Testis (tissue), 5 donors: Measurements from ENCODE around the gene ZNF718. TPM values are rescaled to one million over a fixed set of nuclear protein-coding genes. Genes with fewer than 3 reads are reported as not detected.
"Not testable (repeated sequence)": the region's sequence is repeated elsewhere in the genome, so short reads cannot be mapped to it uniquely, and the experiment has no call there.

Source experiments
- DNase-seq: peaks from one replicate; pipeline ENCODE4 v3.0.0-alpha.2; 2019
- H3K27ac ChIP-seq, 2 donors: fragments of 200-600 bp; sonication (generic); one replicate each; pipeline ENCODE4 v1.5.1; 2019
- H3K27me3 ChIP-seq: fragments of 200-600 bp; sonication (generic); one replicate; pipeline ENCODE4 v1.5.1; 2019
- H3K36me3 ChIP-seq: fragments of 200-600 bp; sonication (generic); one replicate; pipeline ENCODE4 v1.5.1; 2017; ENCODE audit warnings: low read depth; ENCODE audit errors: missing control alignments
- H3K4me1 ChIP-seq: fragments of 200-600 bp; sonication (generic); one replicate; pipeline ENCODE4 v1.5.1; 2019
- H3K4me3 ChIP-seq, 2 donors: fragments of 200-600 bp; sonication (generic); one replicate each; pipeline ENCODE4 v1.5.1; 2017 to 2019
- H3K9me3 ChIP-seq: fragments of 200-600 bp; sonication (generic); one replicate; pipeline ENCODE4 v1.5.1; 2017
- POLR2A ChIP-seq: fragments of 450-650 bp; IDR thresholded peaks from one replicate; pipeline ENCODE4 v1.6.1; 2017; ENCODE audit warnings: antibody characterized with exemption, mild to moderate bottlenecking, moderate library complexity
- WGBS, 2 donors: methylation state at CpG; one replicate each; pipeline ENCODE4 v1.1.5; 2018; 5-methylcytosine and 5-hydroxymethylcytosine counted together
- intact Hi-C: fragments of 100-400 bp; cut with DNase I; formaldehyde crosslinking; loops from one replicate; pipeline ENCODE4 v1.15.1; 2023; ENCODE audit warnings: low total_unique reads
- long read RNA-seq, 2 donors: transcript quantifications; one replicate each; lab custom pipeline, GENCODE V29; 2026
- polyA plus RNA-seq: library from polyadenylated mRNA; stranded (reverse); fragments of 350-450 nt; fragmentation: Illumina TruSeq; extraction: RNeasy Lipid Tissue Mini Kit (QIAGEN cat#74804); gene quantifications from one replicate; pipeline ENCODE4 v1.2.3, GENCODE V29; 2014; ENCODE audit warnings: low read depth, low replicate concordance; ENCODE audit not compliant: insufficient read depth
- total RNA-seq, 2 donors: library from RNA; depleted of rRNA; stranded (reverse); fragments of >200 nt; gene quantifications; one replicate each; pipeline ENCODE4 v1.2.3, GENCODE V29; 2016
- TF ChIP-seq, protein P1 (sequence below), 3 experiments: fragments of 450-650 bp in 2 of 3; fragments of 200-600 bp in 1 of 3; sonication (generic) in 1 of 3; IDR thresholded peaks; one replicate each; pipeline ENCODE4 v1.5.1; 2016 to 2019; ENCODE audit warnings: antibody characterized with exemption in 3 of 3, mild to moderate bottlenecking in 2 of 3, moderate library complexity in 1 of 3

Gene ZNF718
- 10 to 100 TPM; 17.8 to 28.9 TPM for total RNA-seq
- 6.8 TPM for polyA plus RNA-seq
- long read RNA-seq, donor 1, partial matches to known transcripts = 0 of 1 reads
- long read RNA-seq, donor 1, other reads (novel, unspliced or antisense) = 0 of 1 reads
- long read RNA-seq, donor 2, partial matches to known transcripts = 0 of 2 reads
- long read RNA-seq, donor 2, other reads (novel, unspliced or antisense) = 0 of 2 reads

DNA sequence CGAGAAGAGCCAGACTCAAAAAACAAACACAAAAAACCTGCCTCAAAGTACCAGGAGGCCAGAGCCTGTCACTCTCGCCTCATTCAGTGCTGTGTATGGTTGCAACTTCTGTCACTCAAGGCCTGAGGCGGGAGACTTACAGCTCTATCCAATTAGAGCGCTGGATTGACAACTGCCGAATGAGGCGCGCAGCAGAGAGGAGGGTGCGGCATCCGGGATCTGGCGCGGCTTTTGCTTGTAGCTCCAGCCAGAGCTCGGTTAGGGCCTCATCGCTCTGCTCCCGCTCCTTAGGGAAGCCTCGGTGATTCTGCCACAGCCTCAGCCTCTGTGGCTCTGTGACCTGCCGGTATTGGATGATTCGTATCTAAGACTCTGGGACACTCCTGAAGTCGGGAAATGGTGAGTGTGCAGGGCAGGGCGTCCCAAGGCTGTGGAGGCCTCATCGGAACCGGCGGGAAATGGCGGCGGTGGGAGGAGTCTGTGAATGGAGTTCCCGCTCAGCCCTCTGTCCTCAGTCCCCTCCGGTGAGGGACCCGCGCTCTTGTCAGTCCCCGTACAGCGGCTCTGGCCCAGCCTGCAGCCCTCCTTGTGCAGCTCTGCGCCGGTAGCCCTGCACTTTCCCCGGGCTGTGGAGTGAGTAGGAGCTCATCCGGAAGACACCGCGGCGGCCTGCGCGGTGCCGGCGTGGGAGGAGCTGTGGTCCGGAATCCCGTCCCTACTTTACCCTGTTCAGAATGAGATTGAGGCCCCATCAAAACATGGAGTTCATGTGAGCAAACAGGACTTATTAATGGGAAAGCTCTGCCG is at the start of gene ZNF718:
Gene ZNF718, plus strand, starts transcription at position 227 of the 807 bp plus-strand sequence. Its CDS starts 170 bp downstream, at position 397.
- Histone ChIP-seq H3K36me3 (no peaks in the 10 kb centered on the region), H3K27me3 (no peaks in the 10 kb centered on the region), H3K9me3 (no peaks in the 10 kb centered on the region), H3K27ac (peak within 1 kb of the TSS; percentile 77 to 89), H3K4me1 (peaks cover 27% of the 10 kb centered on the region), H3K4me3 (peak within 1 kb of the TSS; percentile 78 to 79)
- 1% methylated on average over 26 to 44 of the region's 44 CpGs for WGBS, 2 donors
- DNase-seq = peak; percentile 98
- TF ChIP-seq, protein P1, sequence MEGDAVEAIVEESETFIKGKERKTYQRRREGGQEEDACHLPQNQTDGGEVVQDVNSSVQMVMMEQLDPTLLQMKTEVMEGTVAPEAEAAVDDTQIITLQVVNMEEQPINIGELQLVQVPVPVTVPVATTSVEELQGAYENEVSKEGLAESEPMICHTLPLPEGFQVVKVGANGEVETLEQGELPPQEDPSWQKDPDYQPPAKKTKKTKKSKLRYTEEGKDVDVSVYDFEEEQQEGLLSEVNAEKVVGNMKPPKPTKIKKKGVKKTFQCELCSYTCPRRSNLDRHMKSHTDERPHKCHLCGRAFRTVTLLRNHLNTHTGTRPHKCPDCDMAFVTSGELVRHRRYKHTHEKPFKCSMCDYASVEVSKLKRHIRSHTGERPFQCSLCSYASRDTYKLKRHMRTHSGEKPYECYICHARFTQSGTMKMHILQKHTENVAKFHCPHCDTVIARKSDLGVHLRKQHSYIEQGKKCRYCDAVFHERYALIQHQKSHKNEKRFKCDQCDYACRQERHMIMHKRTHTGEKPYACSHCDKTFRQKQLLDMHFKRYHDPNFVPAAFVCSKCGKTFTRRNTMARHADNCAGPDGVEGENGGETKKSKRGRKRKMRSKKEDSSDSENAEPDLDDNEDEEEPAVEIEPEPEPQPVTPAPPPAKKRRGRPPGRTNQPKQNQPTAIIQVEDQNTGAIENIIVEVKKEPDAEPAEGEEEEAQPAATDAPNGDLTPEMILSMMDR (IDR thresholded peaks at IDR 0.05) = no peak
- peak; percentile 41 for TF ChIP-seq POLR2A
- intact Hi-C loops = no loop called here

DNA sequence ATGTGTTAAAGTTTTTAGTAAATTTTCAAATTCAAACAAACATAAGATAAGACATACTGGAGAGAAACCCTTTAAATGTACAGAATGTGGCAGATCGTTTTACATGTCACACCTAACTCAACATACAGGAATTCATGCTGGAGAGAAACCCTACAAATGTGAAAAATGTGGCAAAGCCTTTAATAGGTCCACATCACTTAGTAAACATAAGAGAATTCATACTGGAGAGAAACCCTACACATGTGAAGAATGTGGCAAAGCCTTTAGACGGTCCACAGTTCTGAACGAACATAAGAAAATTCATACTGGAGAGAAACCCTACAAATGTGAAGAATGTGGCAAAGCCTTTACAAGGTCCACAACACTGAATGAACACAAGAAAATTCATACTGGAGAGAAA is 38.4 kb upstream of the ZNF718 start:
- no peak for TF ChIP-seq POLR2A
- TF ChIP-seq, protein P1 (IDR thresholded peaks at IDR 0.05) = no peak
- 89 to 96% methylated on average over 3 of the region's 3 CpGs for WGBS, 2 donors
- DNase-seq = no peak
- H3K4me3 ChIP-seq = no peak overlapping the region
- peaks cover 5% of the 10 kb centered on the region for H3K9me3 ChIP-seq
- no peaks in the 10 kb centered on the region for H3K27me3 ChIP-seq
- H3K36me3 ChIP-seq = peaks cover 3% of the 10 kb centered on the region
- no peaks in the 10 kb centered on the region for H3K4me1 ChIP-seq
- intact Hi-C loops = no loop called here
- no peak overlapping the region for H3K27ac ChIP-seq

DNA sequence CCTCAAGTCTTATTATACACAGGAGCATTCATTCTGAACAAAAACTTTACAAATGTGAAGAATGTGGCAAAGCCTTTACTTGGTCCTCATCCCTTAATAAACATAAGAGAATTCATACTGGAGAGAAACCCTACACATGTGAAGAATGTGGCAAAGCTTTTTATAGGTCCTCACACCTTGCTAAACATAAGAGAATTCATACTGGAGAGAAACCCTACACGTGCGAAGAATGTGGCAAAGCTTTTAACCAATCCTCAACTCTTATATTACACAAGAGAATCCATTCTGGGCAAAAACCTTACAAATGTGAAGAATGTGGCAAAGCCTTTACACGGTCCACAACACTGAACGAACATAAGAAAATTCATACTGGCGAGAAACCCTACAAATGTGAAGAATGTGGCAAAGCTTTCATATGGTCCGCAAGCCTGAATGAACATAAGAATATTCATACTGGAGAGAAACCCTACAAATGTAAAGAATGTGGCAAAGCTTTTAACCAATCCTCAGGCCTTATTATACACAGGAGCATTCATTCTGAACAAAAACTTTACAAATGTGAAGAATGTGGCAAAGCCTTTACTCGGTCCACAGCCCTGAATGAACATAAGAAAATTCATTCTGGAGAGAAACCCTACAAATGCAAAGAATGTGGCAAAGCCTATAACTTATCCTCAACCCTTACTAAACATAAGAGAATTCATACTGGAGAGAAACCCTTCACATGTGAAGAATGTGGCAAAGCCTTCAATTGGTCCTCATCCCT is 37.6 kb upstream of the ZNF718 start:
- intact Hi-C loops, H3K4me1 ChIP-seq, H3K27me3 ChIP-seq, H3K27ac ChIP-seq, H3K9me3 ChIP-seq, H3K36me3 ChIP-seq, DNase-seq, H3K4me3 ChIP-seq: not testable (repeated sequence)
- WGBS, 2 donors = 91 to 95% methylated on average over 7 of the region's 7 CpGs

DNA sequence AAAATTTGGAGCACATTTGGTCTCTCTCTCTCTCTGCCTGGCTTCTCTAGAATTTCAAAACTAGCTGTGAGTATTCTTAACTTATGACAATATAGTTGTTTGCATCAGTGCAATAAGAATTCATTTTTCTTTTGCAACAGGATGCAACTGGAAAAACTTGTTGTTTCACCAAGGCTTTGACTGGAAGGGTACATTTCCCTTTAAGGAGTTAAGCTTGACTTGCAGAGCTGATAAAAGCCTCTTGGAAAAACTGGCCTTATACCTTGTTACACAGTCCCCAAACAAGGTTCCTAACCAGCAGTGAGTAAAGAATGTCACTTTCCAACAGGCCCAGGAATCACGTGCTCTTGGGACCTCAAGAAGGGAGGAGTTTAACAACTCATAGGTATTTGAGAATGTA is 25.9 kb upstream of the ZNF718 start:
- TF ChIP-seq, protein P1 (IDR thresholded peaks at IDR 0.05) = no peak
- no peak for TF ChIP-seq POLR2A
- no peak for DNase-seq
- Histone ChIP-seq H3K9me3 (no peaks in the 10 kb centered on the region), H3K4me3 (no peak overlapping the region), H3K27ac (no peak overlapping the region), H3K4me1 (no peaks in the 10 kb centered on the region), H3K27me3 (no peaks in the 10 kb centered on the region), H3K36me3 (no peaks in the 10 kb centered on the region)
- 71 to 97% methylated on average over 1 of the region's 1 CpG for WGBS, 2 donors
- intact Hi-C loops = no loop called here

DNA sequence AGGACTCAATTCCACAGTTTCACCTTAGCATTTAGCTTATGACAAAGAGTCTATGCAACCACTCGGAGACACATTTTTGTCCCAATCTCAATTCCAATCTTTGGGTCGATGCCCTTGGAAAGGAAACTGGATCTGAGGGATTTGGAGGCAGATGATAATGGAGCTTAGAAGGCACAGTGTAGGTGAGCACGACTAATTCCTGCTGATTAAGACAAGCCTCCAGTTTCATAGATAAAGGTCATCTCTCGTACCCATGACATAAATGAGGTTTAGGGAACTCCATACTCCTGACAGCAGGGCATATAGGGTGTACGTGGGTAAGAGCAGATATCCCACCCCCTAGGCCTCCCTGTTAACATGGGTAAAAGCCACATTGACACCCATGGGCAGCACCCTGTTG is 24.4 kb upstream of the ZNF718 start:
- intact Hi-C loops = no loop called here
- Histone ChIP-seq H3K4me1 (no peaks in the 10 kb centered on the region), H3K4me3 (no peak overlapping the region), H3K27ac (no peak overlapping the region), H3K36me3 (no peaks in the 10 kb centered on the region), H3K9me3 (no peaks in the 10 kb centered on the region), H3K27me3 (no peaks in the 10 kb centered on the region)
- no peak for DNase-seq
- TF ChIP-seq POLR2A = no peak
- TF ChIP-seq, protein P1 (IDR thresholded peaks at IDR 0.05) = no peak
- 83 to 84% methylated on average over 5 of the region's 5 CpGs for WGBS, 2 donors
